ENCODE data around the gene ATG4D.

ATG4D gene

GRCh38 chr19:10502524-10503001 is 41.1 kb upstream of the ATG4D start (continued):
- TF ChIP-seq ZNF23 (tag by site-specific recombination; IDR thresholded peaks at IDR 0.05; ENCODE audit: borderline replicate concordance), result no peak
- TF ChIP-seq ZNF837 (tag by site-specific recombination; IDR thresholded peaks at IDR 0.05), result no peak
- no peak for TF ChIP-seq ZNF214 (tag by site-specific recombination; IDR thresholded peaks at IDR 0.05; ENCODE audit: borderline replicate concordance)
- no peak for TF ChIP-seq ZBTB7A (tag by site-specific recombination; IDR thresholded peaks at IDR 0.05; ENCODE audit: low read depth)
- TF ChIP-seq ZNF639 (tag by site-specific recombination; IDR thresholded peaks at IDR 0.05), result no peak
- no peak for TF ChIP-seq ZNF548 (tag by site-specific recombination; IDR thresholded peaks at IDR 0.05)
- peak; percentile 96 for TF ChIP-seq KLF10 (tag by site-specific recombination; IDR thresholded peaks at IDR 0.05)
- TF ChIP-seq ZNF830 (tag by site-specific recombination; IDR thresholded peaks at IDR 0.05; ENCODE audit: low read depth), result no peak
- no peak for TF ChIP-seq ZNF580 (tag by site-specific recombination; IDR thresholded peaks at IDR 0.05)
- TF ChIP-seq KLF17 (tag by site-specific recombination; IDR thresholded peaks at IDR 0.05), result no peak
- no peak for TF ChIP-seq ZNF707 (tag by site-specific recombination; IDR thresholded peaks at IDR 0.05)
- TF ChIP-seq TRIM28 (IDR thresholded peaks at IDR 0.05; ENCODE audit: borderline replicate concordance, low read length), result no peak
- TF ChIP-seq ZBTB1 (tag by site-specific recombination; IDR thresholded peaks at IDR 0.05), result no peak
- peak; percentile 96 for TF ChIP-seq ZBTB8A (tag by site-specific recombination; IDR thresholded peaks at IDR 0.05)
- no peak for TF ChIP-seq ZNF544 (tag by site-specific recombination; IDR thresholded peaks at IDR 0.05)
- no peak for TF ChIP-seq ZNF488 (tag by site-specific recombination; IDR thresholded peaks at IDR 0.05)
- peak; percentile 73; the same call in 1 of the 2 replicates for TF ChIP-seq ZNF561 (tag by site-specific recombination; IDR thresholded peaks at IDR 0.05; ENCODE audit: borderline replicate concordance)
- no peak for TF ChIP-seq KLF16 (tag by site-specific recombination; IDR thresholded peaks at IDR 0.05)
- no peak for TF ChIP-seq ZNF366 (tag by site-specific recombination; conservative IDR thresholded peaks at IDR 0.05)
- TF ChIP-seq ZNF558 (tag by site-specific recombination; IDR thresholded peaks at IDR 0.05), result no peak
- peak; percentile 21; the same call in 1 of the 2 replicates for TF ChIP-seq EGR2 (tag by site-specific recombination; IDR thresholded peaks at IDR 0.05; ENCODE audit: low read depth)
- TF ChIP-seq ZNF629 (tag by site-specific recombination; IDR thresholded peaks at IDR 0.05), result peak; percentile 43; the same call in 1 of the 2 replicates
- no peak for TF ChIP-seq ZNF664 (tag by site-specific recombination; IDR thresholded peaks at IDR 0.05)
- TF ChIP-seq ZNF302 (tag by site-specific recombination; IDR thresholded peaks at IDR 0.05; ENCODE audit: low read depth), result no peak

- Histone ChIP-seq H3K4me1 (ENCODE audit: control insufficient read depth, insufficient read depth, low read length) (peaks cover 4% of the 10 kb centered on the region; the same call in 1 of the 2 replicates), H3K4me3 (ENCODE audit: low read depth, low read length) (peak within 1 kb of the TSS; percentile 85), H3K9me3 (ENCODE audit: control insufficient read depth, insufficient read depth, low read depth, low read length) (no peaks in the 10 kb centered on the region), H3K27ac (ENCODE audit: extremely low read depth, low read depth, low read length) (peak within 1 kb of the TSS; percentile 94), H3K36me3 (ENCODE audit: control insufficient read depth in 2 of 2, insufficient read depth in 1 of 2, low read length in 2 of 2) (peaks cover 8 to 23% of the 10 kb centered on the region in 2 experiments; a peak in 2 of 3 replicates)
- POLR2A ChIA-PET, result interaction anchor here (0.6 to 0.7 kb wide), 4 partner anchors 23 to 247 kb away, joined by 3 to 4 read pairs (median 4); partner anchors contain the start of gene CDKN2D
- CTCF ChIA-PET, result no interaction called here
- no peak for TF ChIP-seq ZNF600 (tag by site-specific recombination; IDR thresholded peaks at IDR 0.05)
- TF ChIP-seq CTCF (tag by site-specific recombination; IDR thresholded peaks at IDR 0.05), result no peak
- TF ChIP-seq ZNF639 (tag by site-specific recombination; IDR thresholded peaks at IDR 0.05), result no peak
- TF ChIP-seq ZNF776 (tag by site-specific recombination; IDR thresholded peaks at IDR 0.05; ENCODE audit: borderline replicate concordance), result no peak
- TF ChIP-seq MEIS1 (CRISPR knock-in tag; IDR thresholded peaks at IDR 0.05; ENCODE audit: borderline replicate concordance), result no peak
- TF ChIP-seq ATF2 (tag by site-specific recombination; IDR thresholded peaks at IDR 0.05; ENCODE audit: low read depth), result no peak
Measured at GRCh38 chr19:10503002-10503789, 40.5 kb upstream of the ATG4D start, which contains the start of gene KEAP1. KEAP1 (minus strand) TSS chr19:10503356; CDS start chr19:10500033, 3,323 bp downstream.
